Measurements from ENCODE around the gene NELL2. TPM values are rescaled to one million over a fixed set of nuclear protein-coding genes. Genes with fewer than 3 reads are reported as not detected.
"Not testable (repeated sequence)": the region's sequence is repeated elsewhere in the genome, so short reads cannot be mapped to it uniquely, and the experiment has no call there.

Gene NELL2
- total and polyA plus RNA-seq, 11 donors: 0.04 to 1.8 (median 0.77) TPM; not detected in 3

- WGBS, 4 donors: 83 to 95% (median 88%) methylated on average over 1 of the region's 1 CpG
- ATAC-seq: no peak
- no peak for DNase-seq
- Histone ChIP-seq H3K36me3 (no peaks in the 10 kb centered on the region), H3K9me3 (no peaks in the 10 kb centered on the region), H3K27ac (no peak overlapping the region), H3K4me3 (no peak overlapping the region), H3K27me3 (no peaks in the 10 kb centered on the region), H3K4me1 (no peaks in the 10 kb centered on the region)
- intact Hi-C loops (cut with DNase I): no loop called here
- TF ChIP-seq CTCF (IDR thresholded peaks at IDR 0.05) (no peak), POLR2A (IDR thresholded peaks at IDR 0.05) (no peak)
These were observed 116.8 kb downstream of the NELL2 start for GRCh38 chr12:44759289-44759688.

DNA sequence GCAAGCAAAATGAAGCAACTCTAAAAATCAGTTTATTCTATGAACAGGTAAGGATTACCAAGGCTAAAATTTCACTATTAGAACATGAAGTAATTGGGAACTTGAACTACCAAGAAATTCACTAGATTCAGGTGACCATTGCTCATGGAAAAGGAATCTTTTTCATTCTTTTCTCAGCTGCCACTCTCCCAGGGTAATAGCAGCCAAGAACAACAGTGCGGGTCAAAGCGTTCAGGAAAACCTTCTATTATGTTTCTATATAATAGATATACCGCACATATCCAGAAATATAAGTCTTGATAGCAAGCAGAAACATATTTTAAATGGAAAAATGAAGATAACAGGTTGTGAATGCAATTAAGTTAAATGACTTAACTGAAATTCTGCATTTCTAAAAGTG lies 125.6 kb downstream of the NELL2 start:
- H3K9me3 ChIP-seq: peaks cover 0 to 2% (median 0%) of the 10 kb centered on the region in 12 donors
- no peaks in the 10 kb centered on the region for H3K36me3 ChIP-seq
- H3K27ac ChIP-seq: no peak overlapping the region
- no peak overlapping the region for H3K4me3 ChIP-seq
- ATAC-seq: no peak
- TF ChIP-seq POLR2A (IDR thresholded peaks at IDR 0.05): no peak
- no peak for TF ChIP-seq CTCF (IDR thresholded peaks at IDR 0.05)
- no peaks in the 10 kb centered on the region for H3K4me1 ChIP-seq
- intact Hi-C loops (cut with DNase I): no loop called here
- DNase-seq: no peak
- no peaks in the 10 kb centered on the region for H3K27me3 ChIP-seq
- 63 to 76% (median 72%) methylated on average over 3 of the region's 3 CpGs for WGBS, 4 donors

DNA sequence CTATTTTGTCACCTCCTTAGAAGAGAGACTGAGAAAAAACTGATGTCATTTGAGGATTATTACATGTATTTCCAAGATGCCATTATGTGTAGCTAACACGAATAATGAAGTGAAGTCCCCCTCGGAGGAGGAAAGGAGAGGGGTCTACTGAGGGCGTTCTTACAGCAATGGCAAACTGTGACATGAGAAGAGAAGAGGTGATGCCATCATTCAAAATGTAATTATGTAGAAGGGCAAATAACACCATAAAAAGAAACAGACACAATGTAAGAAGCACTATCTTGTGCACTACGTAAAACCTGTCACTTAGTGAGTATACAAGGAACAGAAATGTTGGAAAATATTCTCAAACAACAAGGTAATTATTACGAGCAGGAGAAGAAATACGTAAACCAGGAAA lies 126.5 kb downstream of the NELL2 start:
- TF ChIP-seq CTCF (IDR thresholded peaks at IDR 0.05) (no peak), POLR2A (IDR thresholded peaks at IDR 0.05) (no peak)
- WGBS, 4 donors: 84 to 87% (median 84%) methylated on average over 6 of the region's 6 CpGs
- ATAC-seq: no peak
- no peak for DNase-seq
- Histone ChIP-seq H3K4me3 (no peak overlapping the region), H3K27ac (no peak overlapping the region), H3K27me3 (no peaks in the 10 kb centered on the region), H3K9me3 (peaks cover 0 to 6% (median 0%) of the 10 kb centered on the region in 12 donors), H3K4me1 (no peaks in the 10 kb centered on the region), H3K36me3 (no peaks in the 10 kb centered on the region)
- intact Hi-C loops (cut with DNase I): no loop called here

- no peaks in the 10 kb centered on the region for H3K27me3 ChIP-seq
- no peak overlapping the region for H3K27ac ChIP-seq
- ATAC-seq (no peak), DNase-seq (no peak)
- no peak for TF ChIP-seq POLR2A (IDR thresholded peaks at IDR 0.05)
- TF ChIP-seq CTCF (IDR thresholded peaks at IDR 0.05): no peak
- intact Hi-C loops (cut with DNase I): no loop called here
- H3K9me3 ChIP-seq: peaks cover 0 to 6% (median 0%) of the 10 kb centered on the region in 12 donors
- no peaks in the 10 kb centered on the region for H3K36me3 ChIP-seq
- no peaks in the 10 kb centered on the region for H3K4me1 ChIP-seq
- H3K4me3 ChIP-seq: no peak overlapping the region
- 60 to 70% (median 64%) methylated on average over 3 of the region's 3 CpGs for WGBS, 4 donors
These were observed 127.1 kb downstream of the NELL2 start for GRCh38 chr12:44748950-44749468.

GRCh38 chr12:44741292-44741980 lies 134.7 kb downstream of the NELL2 start:
- H3K27me3 ChIP-seq; DNase-seq; ATAC-seq; intact Hi-C loops (cut with DNase I); H3K27ac ChIP-seq; H3K4me3 ChIP-seq; H3K4me1 ChIP-seq; H3K36me3 ChIP-seq: not testable (repeated sequence)
- 90 to 93% (median 93%) methylated on average over 11 to 16 of the region's 17 CpGs for WGBS, 4 donors
- peaks cover 0 to 17% (median 0%) of the 10 kb centered on the region in 12 donors for H3K9me3 ChIP-seq
